ENCODE data around the gene PNRC2.

PNRC2 gene

GRCh38 chr1:23959461-23960290 lies at the start of gene PNRC2:
Gene PNRC2 (plus strand): TSS chr1:23959828. CDS start chr1:23961458, 1,630 bp downstream.
- FAIRE-seq, result no peak

GRCh38 chr1:23910144-23910543 lies 49.5 kb upstream of the PNRC2 start:
- no peak for FAIRE-seq

- no peak for FAIRE-seq
These were observed 48.9 kb upstream of the PNRC2 start for GRCh38 chr1:23910553-23911246.

GRCh38 chr1:23911921-23912320 lies 47.7 kb upstream of the PNRC2 start:
- FAIRE-seq, result no peak

- FAIRE-seq, result no peak
These were observed 46.3 kb upstream of the PNRC2 start, which contains the start of gene CNR2 for GRCh38 chr1:23913212-23913880. Gene CNR2 (minus strand): TSS chr1:23913362. CDS start chr1:23875617, 37,745 bp downstream.

GRCh38 chr1:23914921-23915320 lies 44.7 kb upstream of the PNRC2 start:
- FAIRE-seq, result no peak

- no peak for FAIRE-seq
These were observed 44.2 kb upstream of the PNRC2 start for GRCh38 chr1:23915466-23915865.

- no peak for FAIRE-seq
These were observed 43.2 kb upstream of the PNRC2 start for GRCh38 chr1:23916209-23917131.

- no peak for FAIRE-seq
These were observed 37.2 kb upstream of the PNRC2 start for GRCh38 chr1:23922321-23922943.

GRCh38 chr1:23923592-23924499 lies 35.8 kb upstream of the PNRC2 start:
- FAIRE-seq, result no peak

- no peak for FAIRE-seq
These were observed 35.0 kb upstream of the PNRC2 start for GRCh38 chr1:23924601-23925000.

GRCh38 chr1:23925279-23925678 lies 34.3 kb upstream of the PNRC2 start:
- no peak for FAIRE-seq

GRCh38 chr1:23927097-23927496 lies 32.5 kb upstream of the PNRC2 start:
- FAIRE-seq, result no peak

GRCh38 chr1:23928789-23929188 lies 30.8 kb upstream of the PNRC2 start:
- no peak for FAIRE-seq

GRCh38 chr1:23930270-23930669 lies 29.4 kb upstream of the PNRC2 start:
- no peak for FAIRE-seq

- FAIRE-seq, result no peak
These were observed 28.7 kb upstream of the PNRC2 start for GRCh38 chr1:23930861-23931490.

GRCh38 chr1:23931491-23931880 lies 28.1 kb upstream of the PNRC2 start:
- no peak for FAIRE-seq

GRCh38 chr1:23936481-23937176 lies 23.0 kb upstream of the PNRC2 start:
- no peak for FAIRE-seq

- FAIRE-seq, result no peak
These were observed 12.3 kb upstream of the PNRC2 start for GRCh38 chr1:23947366-23947765.

- FAIRE-seq, result no peak
These were observed 6.6 kb upstream of the PNRC2 start for GRCh38 chr1:23953020-23953419.

Data from islet of Langerhans (tissue), 1 donor.